HG03558 (cell line): ENCODE results near the gene L3MBTL1.
"Not testable (repeated sequence)": the region's sequence is repeated elsewhere in the genome, so short reads cannot be mapped to it uniquely, and the experiment has no call there.

Experiments used
- ATAC-seq: cut with Tn5 transposase; IDR thresholded peaks from one replicate; pipeline ENCODE4 v1.9.1; 2021; ENCODE audit warnings: moderate number of reproducible peaks; ENCODE audit not compliant: unreplicated experiment; ENCODE audit errors: extremely low read depth

Gene L3MBTL1

GRCh38 chr20:43495388-43495787, 12.1 kb upstream of the L3MBTL1 start:
- ATAC-seq = no peak

GRCh38 chr20:43502021-43502420, 5.5 kb upstream of the L3MBTL1 start:
- not testable (repeated sequence) for ATAC-seq

- no peak for ATAC-seq
Measured at GRCh38 chr20:43506238-43506637, 1.3 kb upstream of the L3MBTL1 start.

GRCh38 chr20:43508106-43508505, 609 bp downstream of the L3MBTL1 start:
- ATAC-seq = no peak

GRCh38 chr20:43508604-43509040, 1.1 kb downstream of the L3MBTL1 start:
- no peak for ATAC-seq

GRCh38 chr20:43511879-43512278, 4.4 kb downstream of the L3MBTL1 start:
- ATAC-seq = no peak

- ATAC-seq = no peak
Measured at GRCh38 chr20:43513372-43513930, 6.0 kb downstream of the L3MBTL1 start.

- ATAC-seq = peak; percentile 75
Measured at GRCh38 chr20:43513931-43514647, 6.6 kb downstream of the L3MBTL1 start.

- peak; percentile 4 for ATAC-seq
Measured at GRCh38 chr20:43514648-43514999, 7.1 kb downstream of the L3MBTL1 start.

GRCh38 chr20:43515628-43516027, 8.1 kb downstream of the L3MBTL1 start:
- ATAC-seq = no peak

GRCh38 chr20:43516251-43516824, 8.8 kb downstream of the L3MBTL1 start:
- ATAC-seq = no peak

- ATAC-seq = no peak
Measured at GRCh38 chr20:43520074-43520630, 12.7 kb downstream of the L3MBTL1 start.

- ATAC-seq = no peak
Measured at GRCh38 chr20:43525021-43525420, 17.5 kb downstream of the L3MBTL1 start.

GRCh38 chr20:43528258-43528875, 20.9 kb downstream of the L3MBTL1 start:
- ATAC-seq = no peak

GRCh38 chr20:43529051-43529450, 21.6 kb downstream of the L3MBTL1 start:
- ATAC-seq = no peak

GRCh38 chr20:43529457-43530153, 22.1 kb downstream of the L3MBTL1 start:
- no peak for ATAC-seq

- no peak for ATAC-seq
Measured at GRCh38 chr20:43530321-43531090, 23.0 kb downstream of the L3MBTL1 start.

- ATAC-seq = no peak
Measured at GRCh38 chr20:43531091-43531443, 23.6 kb downstream of the L3MBTL1 start.

GRCh38 chr20:43532416-43533055, 25.0 kb downstream of the L3MBTL1 start:
- ATAC-seq = no peak
